Endothelial cell of umbilical vein (primary cell): Measurements from ENCODE around the gene WDR47. TPM values are rescaled to one million over a fixed set of nuclear protein-coding genes. Genes with fewer than 3 reads are reported as not detected.

Experiments used
- BruUV-seq: library from RNA; stranded (reverse); fragments of 400-500 nt; replicated peaks from 2 replicates; lab custom pipeline; 2021; lab: Mats Ljungman, UMichigan
- CTCF ChIA-PET: fragments of 300-600, 350-600 bp; sonication (Branson Sonifier 250); formaldehyde crosslinking; loops from one replicate; lab custom pipeline; 2021; ENCODE audit warnings: antibody characterized with exemption, inconsistent platforms; lab: Charles Lee
- POLR2A ChIA-PET: fragments of 300-600, 350-600 bp; sonication (Branson Sonifier 250); formaldehyde crosslinking; loops from one replicate; lab custom pipeline; 2021; ENCODE audit warnings: antibody characterized with exemption, inconsistent platforms; lab: Charles Lee
- DNase-seq: peaks from one replicate; pipeline ENCODE4 v3.0.0-alpha.2; 2011; ENCODE audit warnings: low read depth, low spot score
- FAIRE-seq: peaks from 2 replicates; lab custom pipeline; 2011; peaks lifted over from hg19 to GRCh38; lab: Jason Lieb, UNC
- H2AFZ ChIP-seq: 2 replicates; pipeline ENCODE4 v1.6.0; 2012; ENCODE audit warnings: low read depth, low read length, control low read depth, inconsistent platforms
- H3K27ac ChIP-seq: 2 replicates; pipeline ENCODE4 v1.5.1; 2011; ENCODE audit warnings: low read depth, mild to moderate bottlenecking, control low read depth, low read length, moderate library complexity; ENCODE audit not compliant: insufficient read depth
- H3K27me3 ChIP-seq, 2 experiments: 2 replicates each; pipeline versions ENCODE4 v1.6.0 to v1.6.1; 2011; ENCODE audit warnings: low read length in 2 of 2, mixed read lengths in 1 of 2; ENCODE audit not compliant: control insufficient read depth in 2 of 2, insufficient read depth in 2 of 2
- H3K36me3 ChIP-seq, 2 experiments: 2 replicates in 1 of 2; 3 replicates in 1 of 2; pipeline ENCODE4 v1.5.1; 2011; ENCODE audit warnings: low read length in 2 of 2, mild to moderate bottlenecking in 1 of 2, moderate library complexity in 1 of 2; ENCODE audit not compliant: control insufficient read depth in 2 of 2, insufficient read depth in 2 of 2; ENCODE audit errors: extremely low read depth in 1 of 2
- H3K4me1 ChIP-seq: 3 replicates; pipeline ENCODE4 v1.5.1; 2011; ENCODE audit warnings: mild to moderate bottlenecking, low read length; ENCODE audit not compliant: control insufficient read depth, insufficient read depth; ENCODE audit errors: extremely low read depth
- H3K4me2 ChIP-seq: 2 replicates; pipeline ENCODE4 v1.6.1; 2011; ENCODE audit warnings: low read length, control low read depth, mixed read lengths; ENCODE audit not compliant: insufficient read depth
- H3K4me3 ChIP-seq, 3 experiments: fragments of 200-600 bp in 1 of 3; sonication (generic), shearing (Covaris generic) in 1 of 3; replicated peaks in 1 of 3; 2 replicates each; pipeline ENCODE4 v1.5.1; 2011 to 2016; ENCODE audit warnings: control low read depth in 3 of 3, low read length in 3 of 3, mild to moderate bottlenecking in 2 of 3, inconsistent platforms in 1 of 3, low read depth in 1 of 3, moderate library complexity in 1 of 3; ENCODE audit not compliant: insufficient read depth in 1 of 3
- H3K79me2 ChIP-seq: 2 replicates; pipeline ENCODE4 v1.6.0; 2012; ENCODE audit warnings: low read length, inconsistent platforms; ENCODE audit not compliant: control insufficient read depth, insufficient read depth
- H3K9ac ChIP-seq: replicated peaks from 2 replicates; pipeline ENCODE3; 2011; ENCODE audit warnings: low read length, control low read depth; ENCODE audit not compliant: insufficient read depth; ENCODE audit errors: extremely low read depth
- H3K9me1 ChIP-seq: replicated peaks from 3 replicates; pipeline ENCODE4 v1.6.0; 2011; ENCODE audit warnings: mild to moderate bottlenecking, low read length; ENCODE audit not compliant: control insufficient read depth, insufficient read depth; ENCODE audit errors: extremely low read depth
- H3K9me3 ChIP-seq: replicated peaks from 2 replicates; pipeline ENCODE4 v1.5.1; 2012; ENCODE audit warnings: low read length, inconsistent platforms; ENCODE audit not compliant: control insufficient read depth, insufficient read depth
- H4K20me1 ChIP-seq: replicated peaks from 2 replicates; pipeline ENCODE3; 2011; ENCODE audit warnings: mild to moderate bottlenecking, low read length; ENCODE audit not compliant: control insufficient read depth, insufficient read depth; ENCODE audit errors: extremely low read depth
- CTCF ChIP-seq, 2 donors: IDR thresholded peaks; 1 replicate in 1 of 2; 2 replicates in 1 of 2; pipeline ENCODE4 v1.5.1; 2011; ENCODE audit warnings: low read length in 2 of 2, mild to moderate bottlenecking in 2 of 2, moderate library complexity in 2 of 2, control low read depth in 1 of 2, inconsistent platforms in 1 of 2, low read depth in 1 of 2; ENCODE audit not compliant: insufficient read depth in 1 of 2; ENCODE audit errors: extremely low read depth in 1 of 2
- EZH2 ChIP-seq: IDR thresholded peaks from 2 replicates; pipeline ENCODE4 v1.6.1; 2012; ENCODE audit warnings: borderline replicate concordance, low read depth, mild to moderate bottlenecking, moderate library complexity, low read length, inconsistent platforms; ENCODE audit not compliant: severe bottlenecking
- FOS ChIP-seq: IDR thresholded peaks from 2 replicates; pipeline ENCODE4 v1.6.1; 2011; ENCODE audit warnings: mild to moderate bottlenecking, low read length, moderate library complexity, borderline replicate concordance; ENCODE audit not compliant: insufficient read depth
- GATA2 ChIP-seq: IDR thresholded peaks from 2 replicates; pipeline ENCODE4 v1.7.0; 2011; ENCODE audit warnings: low read depth, mild to moderate bottlenecking, moderate library complexity, mixed read lengths, low read length; ENCODE audit not compliant: insufficient read length, insufficient read depth
- JUN ChIP-seq: IDR thresholded peaks from 2 replicates; pipeline ENCODE4 v1.6.1; 2011; ENCODE audit warnings: borderline replicate concordance, low read depth; ENCODE audit not compliant: insufficient read length, insufficient read depth
- MAX ChIP-seq: IDR thresholded peaks from 2 replicates; pipeline ENCODE4 v1.6.1; 2011; ENCODE audit not compliant: insufficient read depth, insufficient read length
- MYC ChIP-seq: IDR thresholded peaks from one replicate; pipeline ENCODE4 v1.6.1; 2011; ENCODE audit warnings: mild to moderate bottlenecking, low read depth, low read length
- POLR2A ChIP-seq: IDR thresholded peaks from 2 replicates; pipeline ENCODE4 v1.6.1; 2012; ENCODE audit warnings: low read depth, mild to moderate bottlenecking, control low read depth, low read length
- POLR2AphosphoS5 ChIP-seq: IDR thresholded peaks from 2 replicates; pipeline ENCODE4 v1.6.1; 2012; ENCODE audit warnings: low read depth, mild to moderate bottlenecking, control low read depth, low read length, moderate library complexity; ENCODE audit not compliant: insufficient read depth
- dilution Hi-C: fragments of 300-500 bp; cut with MboI; formaldehyde crosslinking; loops from one replicate; pipeline ENCODE4 v1.15.0; 2019; ENCODE audit warnings: low sequenced_read_pairs; ENCODE audit not compliant: extremely low pct_ligation_motif_present
- intact Hi-C: fragments of 100-400 bp; cut with micrococcal nuclease; formaldehyde crosslinking; loops from one replicate; pipeline ENCODE4 v1.10.0; 2022
- polyA plus RNA-seq, 4 experiments: library from polyadenylated mRNA; depleted of rRNA in 3 of 4; stranded (reverse) in 3 of 4; unstranded in 1 of 4; fragments of >200 nt; gene quantifications; 2 replicates each; pipeline versions ENCODE4 v1.2.1 to v1.2.3, GENCODE V29; 2011 to 2012; ENCODE audit warnings: missing spikeins in 1 of 4
- total RNA-seq: library from RNA; stranded (reverse); gene quantifications from 2 replicates; pipeline ENCODE4 v1.2.3, GENCODE V29; 2021

The WDR47 gene
- total and polyA plus RNA-seq, 2 donors (not counting 3 experiments of a cell fraction or from before 2014, with no cell fraction given): 9.1 to 19.0 TPM

DNA sequence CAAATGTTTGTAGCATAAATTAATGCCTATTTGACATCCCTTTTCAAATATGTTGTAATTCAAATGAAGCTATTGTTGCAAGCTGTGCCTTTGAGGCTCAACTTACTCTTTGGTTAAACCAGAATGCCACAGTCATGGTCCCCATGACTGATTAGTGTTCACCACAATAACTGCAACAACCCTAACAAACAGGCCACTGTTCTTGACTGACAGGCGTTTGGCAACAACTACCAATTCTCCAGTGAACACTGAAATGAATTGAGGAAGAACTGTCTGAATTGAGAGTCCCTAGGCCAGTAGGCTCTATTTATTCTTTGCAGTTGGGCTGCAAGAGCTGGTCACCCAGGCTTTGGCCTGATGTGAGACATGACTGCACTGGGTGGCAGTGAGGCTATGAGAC lies 42.0 kb upstream of the WDR47 start:
- Histone ChIP-seq H2AFZ (no peak overlapping the region), H4K20me1 (no peaks in the 10 kb centered on the region), H3K4me1 (peaks cover 9% of the 10 kb centered on the region), H3K36me3 (no peaks in the 10 kb centered on the region), H3K27ac (no peak overlapping the region), H3K9me1 (no peaks in the 10 kb centered on the region), H3K79me2 (no peaks in the 10 kb centered on the region), H3K9me3 (no peaks in the 10 kb centered on the region), H3K4me3 (no peak overlapping the region), H3K4me2 (no peak overlapping the region), H3K27me3 (no peaks in the 10 kb centered on the region), H3K9ac (no peak overlapping the region)
- no peak for FAIRE-seq
- dilution Hi-C loops (no loop called here), intact Hi-C loops (no loop called here)
- no peak for DNase-seq
- TF ChIP-seq GATA2 (no peak), JUN (no peak), POLR2A (no peak), MYC (no peak), MAX (no peak), EZH2 (no peak), FOS (no peak), POLR2AphosphoS5 (no peak), CTCF (IDR thresholded peaks at IDR 0.05; ENCODE audit: extremely low read depth in 1 of 2, insufficient read depth in 1 of 2, low read depth in 1 of 2, low read length in 2 of 2) (no peak)
- ChIA-PET CTCF (interaction anchor here (2.1 to 3.0 kb wide), 3 partner anchors 12 to 29 kb away, joined by 6 to 14 read pairs (median 9); a partner anchor contains a TSS), POLR2A (no interaction called here)
- BruUV-seq: no TSS peak
